ENCODE results near the gene SATB2.
A peak's percentile ranks its signal among the peaks of the same experiment; 100 is the strongest.

Gene SATB2

DNA sequence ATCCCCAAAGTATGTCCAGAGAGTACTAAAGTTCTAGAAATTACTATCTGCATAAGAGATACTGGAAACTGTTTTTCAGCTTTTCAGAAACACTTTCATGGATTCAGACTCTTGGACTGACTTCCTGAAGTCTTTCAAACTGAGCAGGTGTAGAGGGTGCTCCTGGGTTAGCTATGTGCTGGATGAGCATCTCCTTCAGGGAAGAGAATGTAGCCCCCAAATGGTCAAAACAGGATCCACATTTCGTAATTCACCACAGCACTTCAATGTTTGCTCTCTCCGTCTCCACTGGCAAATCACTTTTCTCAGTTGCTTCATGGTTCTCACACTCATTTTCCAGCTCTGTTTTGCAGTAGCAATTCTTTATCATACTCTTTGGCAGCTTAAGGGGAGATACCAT, 23.2 kb upstream of the SATB2 start:
- no peak overlapping the region for H3K27ac ChIP-seq (ENCODE audit: low read depth, low read length)
- no peaks in the 10 kb centered on the region for H3K4me1 ChIP-seq (ENCODE audit: control insufficient read depth, low read length)
- no peaks in the 10 kb centered on the region for H3K27me3 ChIP-seq (ENCODE audit: control insufficient read depth, low read length)
- H3F3A ChIP-seq (ENCODE audit: control insufficient read depth, insufficient read depth), result no peaks in the 10 kb centered on the region
- no peaks in the 10 kb centered on the region for H3K9me2 ChIP-seq (replicated peaks; ENCODE audit: control insufficient read depth, low read length)
- H3K9me3 ChIP-seq (ENCODE audit: control insufficient read depth, insufficient read depth, low read length), result no peaks in the 10 kb centered on the region
- H3K4me3 ChIP-seq (ENCODE audit: low read length), result no peak overlapping the region
- TF ChIP-seq EZH2phosphoT487 (IDR thresholded peaks at IDR 0.05; ENCODE audit: borderline replicate concordance, low read length), result no peak
- TF ChIP-seq, protein P1, sequence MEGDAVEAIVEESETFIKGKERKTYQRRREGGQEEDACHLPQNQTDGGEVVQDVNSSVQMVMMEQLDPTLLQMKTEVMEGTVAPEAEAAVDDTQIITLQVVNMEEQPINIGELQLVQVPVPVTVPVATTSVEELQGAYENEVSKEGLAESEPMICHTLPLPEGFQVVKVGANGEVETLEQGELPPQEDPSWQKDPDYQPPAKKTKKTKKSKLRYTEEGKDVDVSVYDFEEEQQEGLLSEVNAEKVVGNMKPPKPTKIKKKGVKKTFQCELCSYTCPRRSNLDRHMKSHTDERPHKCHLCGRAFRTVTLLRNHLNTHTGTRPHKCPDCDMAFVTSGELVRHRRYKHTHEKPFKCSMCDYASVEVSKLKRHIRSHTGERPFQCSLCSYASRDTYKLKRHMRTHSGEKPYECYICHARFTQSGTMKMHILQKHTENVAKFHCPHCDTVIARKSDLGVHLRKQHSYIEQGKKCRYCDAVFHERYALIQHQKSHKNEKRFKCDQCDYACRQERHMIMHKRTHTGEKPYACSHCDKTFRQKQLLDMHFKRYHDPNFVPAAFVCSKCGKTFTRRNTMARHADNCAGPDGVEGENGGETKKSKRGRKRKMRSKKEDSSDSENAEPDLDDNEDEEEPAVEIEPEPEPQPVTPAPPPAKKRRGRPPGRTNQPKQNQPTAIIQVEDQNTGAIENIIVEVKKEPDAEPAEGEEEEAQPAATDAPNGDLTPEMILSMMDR (IDR thresholded peaks at IDR 0.05; ENCODE audit: low read depth, low read length, poor library complexity, severe bottlenecking), result no peak
- no peaks in the 10 kb centered on the region for H3K79me2 ChIP-seq (ENCODE audit: control insufficient read depth, low read length)
- H4K20me1 ChIP-seq (ENCODE audit: control insufficient read depth, insufficient read depth, low read depth, low read length), result no peaks in the 10 kb centered on the region
- H3K4me2 ChIP-seq (ENCODE audit: low read length), result no peak overlapping the region
- no peaks in the 10 kb centered on the region for H3K36me3 ChIP-seq (ENCODE audit: control insufficient read depth, low read length)

DNA sequence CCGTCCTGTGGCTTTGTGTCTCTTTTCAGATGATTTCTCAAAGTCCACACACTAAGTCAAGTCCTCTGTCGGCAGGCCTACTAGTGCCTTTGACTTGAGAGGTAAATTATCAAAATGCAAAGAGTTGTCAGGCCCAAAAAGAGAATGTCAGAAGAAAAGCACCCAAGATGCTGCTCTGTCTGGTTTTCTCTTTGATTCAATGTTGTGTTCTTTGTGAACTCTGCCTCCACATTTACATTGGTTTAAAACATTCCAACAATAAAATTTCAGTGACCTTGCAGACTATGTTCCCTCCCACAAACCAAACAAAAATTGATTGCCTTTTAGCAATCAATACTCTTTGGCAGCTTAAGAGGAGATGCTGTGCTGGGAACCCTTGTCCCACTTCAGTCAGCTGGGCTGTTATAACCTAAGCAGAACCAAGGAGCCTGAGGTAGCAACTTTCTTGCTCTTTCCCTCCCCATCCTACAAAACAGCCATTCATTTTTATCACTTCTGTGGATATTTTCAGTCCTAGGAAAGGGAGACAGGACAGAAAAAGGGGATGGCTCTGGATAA, 19.6 kb upstream of the SATB2 start:
- Histone ChIP-seq H3K4me2 (ENCODE audit: low read length) (no peak overlapping the region), H4K20me1 (ENCODE audit: control insufficient read depth, insufficient read depth, low read depth, low read length) (no peaks in the 10 kb centered on the region), H3K36me3 (ENCODE audit: control insufficient read depth, low read length) (no peaks in the 10 kb centered on the region), H3K4me1 (ENCODE audit: control insufficient read depth, low read length) (no peaks in the 10 kb centered on the region), H3K79me2 (ENCODE audit: control insufficient read depth, low read length) (no peaks in the 10 kb centered on the region), H3K27me3 (ENCODE audit: control insufficient read depth, low read length) (0 out of 2 replicates have a peak, but pooled peaks cover 5% of the 10 kb centered on the region), H3K9me3 (ENCODE audit: control insufficient read depth, insufficient read depth, low read length) (no peaks in the 10 kb centered on the region), H3K27ac (ENCODE audit: low read depth, low read length) (no peak overlapping the region), H3F3A (ENCODE audit: control insufficient read depth, insufficient read depth) (no peaks in the 10 kb centered on the region), H3K9me2 (replicated peaks; ENCODE audit: control insufficient read depth, low read length) (no peaks in the 10 kb centered on the region), H3K4me3 (ENCODE audit: low read length) (no peak overlapping the region)
- TF ChIP-seq, protein P1 (IDR thresholded peaks at IDR 0.05; ENCODE audit: low read depth, low read length, poor library complexity, severe bottlenecking), result no peak
- TF ChIP-seq EZH2phosphoT487 (IDR thresholded peaks at IDR 0.05; ENCODE audit: borderline replicate concordance, low read length), result no peak

DNA sequence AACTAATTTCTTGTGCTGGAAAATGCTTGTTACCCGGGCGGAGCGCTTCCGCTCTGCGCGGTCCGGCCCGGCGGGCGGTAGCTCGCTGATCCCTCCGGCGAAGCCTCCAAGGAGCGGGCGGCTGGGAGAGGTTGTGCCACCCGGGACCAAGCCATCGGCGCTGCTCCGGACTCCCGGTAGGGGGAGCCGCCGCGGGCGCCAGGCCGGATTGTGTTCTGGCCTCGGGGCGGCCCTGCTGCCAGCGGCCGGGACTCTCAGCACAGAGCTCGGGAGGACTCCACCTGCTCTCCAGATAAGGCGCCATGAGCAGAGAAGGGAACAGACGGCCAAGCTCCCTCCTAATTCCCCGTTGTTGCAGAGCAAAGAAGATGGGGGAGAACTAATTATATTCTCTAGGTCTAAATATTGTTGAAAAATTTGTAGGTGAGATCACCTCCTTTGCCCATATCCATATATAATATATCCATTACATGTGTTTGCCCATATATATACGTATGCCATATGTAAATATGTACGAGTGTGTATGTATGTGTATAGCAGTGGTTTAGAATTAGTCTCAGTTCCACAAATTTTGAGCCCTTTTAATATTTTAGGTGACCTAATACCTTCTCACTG, 13.8 kb upstream of the SATB2 start:
- no peak for TF ChIP-seq EZH2phosphoT487 (IDR thresholded peaks at IDR 0.05; ENCODE audit: borderline replicate concordance, low read length)
- TF ChIP-seq, protein P1 (IDR thresholded peaks at IDR 0.05; ENCODE audit: low read depth, low read length, poor library complexity, severe bottlenecking), result peak; percentile 47
- no peaks in the 10 kb centered on the region for H3K36me3 ChIP-seq (ENCODE audit: control insufficient read depth, low read length)
- H3K4me3 ChIP-seq (ENCODE audit: low read length), result no peak overlapping the region
- no peaks in the 10 kb centered on the region for H3K9me2 ChIP-seq (replicated peaks; ENCODE audit: control insufficient read depth, low read length)
- no peaks in the 10 kb centered on the region for H3K9me3 ChIP-seq (ENCODE audit: control insufficient read depth, insufficient read depth, low read length)
- no peaks in the 10 kb centered on the region for H3F3A ChIP-seq (ENCODE audit: control insufficient read depth, insufficient read depth)
- no peaks in the 10 kb centered on the region for H4K20me1 ChIP-seq (ENCODE audit: control insufficient read depth, insufficient read depth, low read depth, low read length)
- no peak overlapping the region for H3K4me2 ChIP-seq (ENCODE audit: low read length)
- no peaks in the 10 kb centered on the region for H3K4me1 ChIP-seq (ENCODE audit: control insufficient read depth, low read length)
- H3K27ac ChIP-seq (ENCODE audit: low read depth, low read length), result no peak overlapping the region
- H3K27me3 ChIP-seq (ENCODE audit: control insufficient read depth, low read length), result peaks cover 16% of the 10 kb centered on the region
- H3K79me2 ChIP-seq (ENCODE audit: control insufficient read depth, low read length), result no peaks in the 10 kb centered on the region
